ENCODE results near the gene SHISA4.
"Not testable (repeated sequence)": the region's sequence is repeated elsewhere in the genome, so short reads cannot be mapped to it uniquely, and the experiment has no call there.

GRCh38 chr1:201856722-201857121 is 32.0 kb upstream of the SHISA4 start:
- TF ChIP-seq, protein P1, sequence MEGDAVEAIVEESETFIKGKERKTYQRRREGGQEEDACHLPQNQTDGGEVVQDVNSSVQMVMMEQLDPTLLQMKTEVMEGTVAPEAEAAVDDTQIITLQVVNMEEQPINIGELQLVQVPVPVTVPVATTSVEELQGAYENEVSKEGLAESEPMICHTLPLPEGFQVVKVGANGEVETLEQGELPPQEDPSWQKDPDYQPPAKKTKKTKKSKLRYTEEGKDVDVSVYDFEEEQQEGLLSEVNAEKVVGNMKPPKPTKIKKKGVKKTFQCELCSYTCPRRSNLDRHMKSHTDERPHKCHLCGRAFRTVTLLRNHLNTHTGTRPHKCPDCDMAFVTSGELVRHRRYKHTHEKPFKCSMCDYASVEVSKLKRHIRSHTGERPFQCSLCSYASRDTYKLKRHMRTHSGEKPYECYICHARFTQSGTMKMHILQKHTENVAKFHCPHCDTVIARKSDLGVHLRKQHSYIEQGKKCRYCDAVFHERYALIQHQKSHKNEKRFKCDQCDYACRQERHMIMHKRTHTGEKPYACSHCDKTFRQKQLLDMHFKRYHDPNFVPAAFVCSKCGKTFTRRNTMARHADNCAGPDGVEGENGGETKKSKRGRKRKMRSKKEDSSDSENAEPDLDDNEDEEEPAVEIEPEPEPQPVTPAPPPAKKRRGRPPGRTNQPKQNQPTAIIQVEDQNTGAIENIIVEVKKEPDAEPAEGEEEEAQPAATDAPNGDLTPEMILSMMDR (IDR thresholded peaks at IDR 0.05; ENCODE audit: insufficient read depth, low read depth, low read length) = not testable (repeated sequence)
- TF ChIP-seq EZH2 (IDR thresholded peaks at IDR 0.05; ENCODE audit: insufficient read depth, low read length) = not testable (repeated sequence)
